Mucosa of descending colon (tissue), 3 donors: ENCODE results near the gene LMBR1L. TPM values are rescaled to one million over a fixed set of nuclear protein-coding genes. Genes with fewer than 3 reads are reported as not detected.

Experiments
- ATAC-seq: fragments of 200-7000 bp; cut with Tn5 transposase; one replicate; pipeline ENCODE4 v1.9.1; 2020; ENCODE audit warnings: mild to moderate bottlenecking, moderate library complexity
- DNase-seq, 3 donors: peaks; one replicate each; pipeline ENCODE4 v3.0.0-alpha.2; 2020
- H3K36me3 ChIP-seq: fragments of 200-600 bp; one replicate; pipeline ENCODE4 v1.8.0; 2021; ENCODE audit warnings: low read depth, mild to moderate bottlenecking
- H3K4me1 ChIP-seq: fragments of 200-600 bp; one replicate; pipeline ENCODE4 v1.8.0; 2021; ENCODE audit warnings: low read depth, mild to moderate bottlenecking
- H3K4me3 ChIP-seq: fragments of 200-600 bp; one replicate; pipeline ENCODE4 v1.8.0; 2021; ENCODE audit warnings: mild to moderate bottlenecking
- H3K9me3 ChIP-seq: fragments of 200-600 bp; one replicate; pipeline ENCODE4 v1.8.0; 2021; ENCODE audit warnings: mild to moderate bottlenecking
- CTCF ChIP-seq: fragments of 200-600 bp; IDR thresholded peaks from one replicate; pipeline ENCODE4 v1.8.0; 2022; ENCODE audit warnings: antibody characterized with exemption, mild to moderate bottlenecking
- intact Hi-C, 2 donors: fragments of 100-400 bp; cut with DNase I in 1 of 2; cut with micrococcal nuclease in 1 of 2; formaldehyde crosslinking; loops; one replicate each; pipeline versions ENCODE4 v1.11.0 to v1.11.1; 2022; cut with DNase I, micrococcal nuclease
- total RNA-seq, 3 donors: library from RNA; stranded (reverse); fragmentation: NEBNext Ultra II Directional in 2 of 3; extraction: Animal tissue kit (Norgen Biotek cat#: 25700) in 2 of 3; gene quantifications; one replicate each; pipeline versions ENCODE4 v1.2.1 to v1.2.4, GENCODE V29; 2021 to 2023
- donor health status: DM: no; HTN: no; CAD: no; lungs with moderate emphysema.
- donor health status: DM: no; HTN: no; CAD: no.
- donor health status: DM: no; HTN: yes; CAD: no.

Gene LMBR1L
- total RNA-seq, 3 donors from 2014 or later = 46.1 to 77.4 (median 68.1) TPM

- no peaks in the 10 kb centered on the region for H3K36me3 ChIP-seq
- DNase-seq = no peak
- peaks cover 13% of the 10 kb centered on the region for H3K4me1 ChIP-seq
- TF ChIP-seq CTCF = no peak
- no peak for ATAC-seq
- H3K9me3 ChIP-seq = no peaks in the 10 kb centered on the region
- intact Hi-C loops = loop anchor here in 1 of 2 donors (10.0 kb wide), 1 partner anchor 52 kb away; the partner anchor contains the start of gene TUBA1A
- H3K4me3 ChIP-seq = no peak overlapping the region
Observed at GRCh38 chr12:49133014-49133413, 22.4 kb upstream of the LMBR1L start.

- intact Hi-C loops = loop anchor here in 1 of 2 donors (10.0 kb wide), 1 partner anchor 53 kb away; the partner anchor contains the start of gene TUBA1A
- ATAC-seq (no peak), DNase-seq (peak in 1 of 3 donors; percentile 44)
- peaks cover 13% of the 10 kb centered on the region for H3K4me1 ChIP-seq
- TF ChIP-seq CTCF = no peak
- peak overlapping the region; percentile 73 for H3K4me3 ChIP-seq
- no peaks in the 10 kb centered on the region for H3K9me3 ChIP-seq
- no peaks in the 10 kb centered on the region for H3K36me3 ChIP-seq
Observed at GRCh38 chr12:49131894-49132461, 21.3 kb upstream of the LMBR1L start.

GRCh38 chr12:49131051-49131893 is 20.6 kb upstream of the LMBR1L start, which contains the start of gene TUBA1B:
TSS of gene TUBA1B (minus strand) at chr12:49131395. CDS start at chr12:49131300, 95 bp downstream.
- intact Hi-C loops = loop anchor here in 1 of 2 donors (10.0 kb wide), 1 partner anchor 54 kb away; the partner anchor contains the start of gene TUBA1A
- H3K4me1 ChIP-seq = peaks cover 13% of the 10 kb centered on the region
- H3K9me3 ChIP-seq = no peaks in the 10 kb centered on the region
- ATAC-seq (peak; percentile 90), DNase-seq (peak; percentile 92 to 95 (median 94))
- no peak for TF ChIP-seq CTCF
- H3K36me3 ChIP-seq = no peaks in the 10 kb centered on the region
- H3K4me3 ChIP-seq = peak within 1 kb of the TSS; percentile 73

GRCh38 chr12:49130151-49131050 is 19.8 kb upstream of the LMBR1L start:
- Histone ChIP-seq H3K36me3 (no peaks in the 10 kb centered on the region), H3K9me3 (no peaks in the 10 kb centered on the region), H3K4me3 (peak overlapping the region; percentile 73), H3K4me1 (peaks cover 13% of the 10 kb centered on the region)
- peak; percentile 86 for TF ChIP-seq CTCF
- ATAC-seq = peak; percentile 86
- peak; percentile 95 to 98 (median 97) for DNase-seq
- intact Hi-C loops = loop anchor here in 1 of 2 donors (10.0 kb wide), 1 partner anchor 54 kb away; the partner anchor contains the start of gene TUBA1A
